CMK (cell line): ENCODE measurements around the gene NME9.
"Not testable (repeated sequence)": the region's sequence is repeated elsewhere in the genome, so short reads cannot be mapped to it uniquely, and the experiment has no call there.

Source experiments
- DNase-seq: peaks from one replicate; pipeline ENCODE4 v3.0.0-alpha.2; 2010; ENCODE audit warnings: low read depth

The NME9 gene, protein sequence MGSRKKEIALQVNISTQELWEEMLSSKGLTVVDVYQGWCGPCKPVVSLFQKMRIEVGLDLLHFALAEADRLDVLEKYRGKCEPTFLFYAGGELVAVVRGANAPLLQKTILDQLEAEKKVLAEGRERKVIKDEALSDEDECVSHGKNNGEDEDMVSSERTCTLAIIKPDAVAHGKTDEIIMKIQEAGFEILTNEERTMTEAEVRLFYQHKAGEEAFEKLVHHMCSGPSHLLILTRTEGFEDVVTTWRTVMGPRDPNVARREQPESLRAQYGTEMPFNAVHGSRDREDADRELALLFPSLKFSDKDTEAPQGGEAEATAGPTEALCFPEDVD

DNA sequence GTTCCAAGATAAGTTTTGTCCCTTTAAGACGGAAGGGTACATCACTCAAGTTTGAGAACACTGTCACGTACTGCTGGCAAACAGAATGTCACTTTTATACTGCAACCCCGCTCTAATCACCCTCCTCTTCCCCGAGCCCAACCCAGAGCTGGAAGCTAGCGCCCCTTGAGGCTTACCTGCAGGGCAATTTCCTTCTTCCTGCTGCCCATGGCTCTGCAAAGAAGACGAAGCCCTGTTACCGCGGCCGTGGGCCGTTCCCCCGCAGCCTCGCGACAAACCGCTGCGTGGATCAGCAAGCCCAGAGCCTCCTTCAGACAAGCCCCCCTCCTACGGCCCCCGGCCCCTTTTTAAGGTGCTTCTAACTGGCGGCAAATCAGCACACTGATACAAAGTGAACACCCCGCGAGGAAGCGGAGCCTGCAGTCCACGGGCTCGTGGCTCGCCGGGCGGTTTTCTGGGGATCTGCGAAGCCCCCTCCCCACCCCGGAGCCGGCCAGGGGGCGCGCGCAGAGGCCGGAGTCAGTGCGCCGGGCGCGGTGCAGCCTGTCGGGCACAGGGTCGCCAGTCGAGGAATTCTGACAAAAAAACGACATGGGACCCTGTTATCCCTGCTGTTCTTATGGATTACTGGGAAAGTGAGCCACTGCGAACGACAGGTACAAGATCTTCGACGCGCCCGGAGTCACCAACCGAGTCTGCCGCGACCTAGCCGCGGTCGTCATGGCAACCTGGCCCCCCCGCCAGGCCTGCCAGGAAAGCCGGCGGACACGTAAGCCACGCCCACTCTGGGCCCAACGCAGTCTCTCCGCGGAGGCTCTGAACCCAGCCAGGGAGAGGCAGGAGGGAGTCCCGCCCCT is at the start of gene NME9:
Gene NME9, minus strand, starts transcription at position 725 of the 857 bp plus-strand sequence. Its CDS starts 516 bp downstream, at position 209.
- DNase-seq: peak; percentile 40

DNA sequence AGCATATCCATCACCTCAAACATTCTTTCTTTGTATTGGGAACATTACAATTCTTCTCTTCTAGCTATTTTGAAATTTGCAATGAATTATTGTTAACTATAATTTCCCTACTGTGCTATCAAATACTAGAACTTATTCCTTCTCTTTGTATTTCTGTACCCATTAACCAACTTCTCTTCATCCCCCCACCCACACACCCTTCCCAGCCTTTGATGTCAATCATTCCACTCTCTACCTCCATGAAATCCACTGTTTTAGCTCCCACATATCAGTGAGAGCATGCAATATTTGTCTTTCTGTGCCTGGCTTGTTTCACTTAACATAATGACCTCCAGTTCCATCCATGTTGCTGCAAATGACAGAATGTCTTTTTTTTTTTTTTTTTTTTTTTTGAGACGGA is 49.3 kb upstream of the NME9 start:
- DNase-seq: no peak

DNA sequence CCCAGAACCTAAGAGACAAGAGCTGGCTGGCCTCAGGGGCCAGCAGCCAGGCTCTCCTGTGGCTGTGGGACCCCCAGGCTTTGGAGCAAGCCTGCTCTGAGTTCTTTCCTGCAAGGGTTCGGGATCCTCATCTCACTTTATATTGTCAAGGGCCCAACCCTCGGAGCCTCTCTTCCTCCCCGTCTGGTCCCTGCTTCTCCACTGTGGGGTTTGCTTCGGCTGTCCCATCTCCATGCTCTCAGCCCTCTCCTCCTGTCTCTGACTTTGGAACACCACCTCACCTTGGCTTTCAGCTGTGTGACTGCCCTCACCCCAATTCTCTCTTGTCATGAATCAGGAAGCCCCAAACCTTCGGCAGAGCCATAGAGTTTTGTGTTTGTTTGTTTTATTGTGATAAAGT is 48.7 kb upstream of the NME9 start:
- DNase-seq: no peak

DNA sequence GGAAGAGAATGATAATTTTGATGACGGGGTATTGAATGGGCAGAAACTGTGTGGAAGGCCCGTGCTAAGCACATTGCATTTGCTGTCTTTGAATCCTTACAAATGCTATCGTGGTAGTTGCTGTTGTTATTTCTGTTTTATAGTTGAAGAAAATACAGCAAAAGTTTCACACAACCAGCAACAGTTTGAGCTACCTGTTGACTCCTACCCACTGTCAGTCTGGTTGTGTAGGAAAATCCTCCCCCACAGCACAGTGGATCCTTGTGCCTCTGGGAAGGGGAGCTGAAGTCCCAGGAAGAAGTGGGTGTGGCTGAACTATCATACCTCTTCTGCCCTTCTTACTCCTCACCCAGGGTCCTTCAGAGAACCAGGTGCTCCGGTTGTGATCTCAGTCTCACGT is 48.2 kb upstream of the NME9 start:
- DNase-seq: no peak

DNA sequence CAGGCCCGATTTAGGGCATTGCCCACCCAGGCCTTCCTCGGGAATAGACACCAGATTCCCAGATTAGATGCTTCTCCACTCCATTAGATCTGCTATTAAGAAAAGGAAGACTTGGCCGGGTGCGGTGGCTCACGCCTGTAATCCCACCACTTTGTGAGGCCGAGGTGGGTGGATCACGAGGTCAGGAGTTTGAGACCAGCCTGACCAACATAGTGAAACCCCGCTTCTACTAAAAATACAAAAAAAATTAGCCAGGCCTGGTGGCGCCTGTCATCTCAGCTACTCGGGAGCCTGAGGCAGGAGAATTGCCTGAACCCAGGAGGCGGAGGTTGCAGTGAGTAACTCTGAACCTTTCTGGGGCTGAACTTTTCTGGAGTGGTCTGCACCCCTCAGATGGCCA is 47.6 kb upstream of the NME9 start:
- DNase-seq: not testable (repeated sequence)

DNA sequence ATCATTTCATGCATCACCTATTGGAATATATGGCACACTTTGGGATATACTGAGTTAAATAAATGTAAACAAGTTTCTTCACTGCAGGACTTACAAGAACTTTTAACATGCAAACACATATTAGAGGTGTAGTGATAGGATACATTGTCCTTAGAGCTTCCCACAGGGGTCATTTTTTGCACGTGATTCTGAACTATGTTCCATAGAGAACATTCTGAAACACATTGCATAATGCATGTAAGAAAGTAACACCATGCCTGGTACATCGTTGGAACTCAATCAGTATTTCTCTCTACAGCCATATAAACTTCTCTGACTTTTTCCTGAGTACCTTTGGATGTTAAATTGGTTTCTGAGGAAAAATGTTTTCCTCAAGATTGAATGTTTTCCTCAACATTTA is 47.0 kb upstream of the NME9 start:
- no peak for DNase-seq

DNA sequence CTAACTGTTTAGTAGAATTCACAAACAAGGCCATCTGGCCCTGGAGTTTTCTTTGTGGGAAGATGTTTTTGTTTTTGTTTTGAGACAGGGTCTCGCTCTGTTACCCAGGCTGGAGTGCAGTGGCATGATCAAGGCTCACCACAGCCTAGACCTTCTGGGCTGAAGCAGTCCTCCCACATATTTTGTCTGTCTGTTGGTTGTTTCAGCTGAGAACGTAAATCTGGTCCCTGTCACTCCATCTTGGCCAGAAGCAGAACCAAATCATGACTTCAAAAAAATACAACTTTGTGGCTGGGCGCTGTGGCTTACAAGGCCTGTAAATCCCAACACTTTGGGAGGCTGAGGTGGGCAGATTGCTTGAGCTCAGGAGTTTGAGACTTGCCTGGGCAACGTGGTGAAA is 45.8 kb upstream of the NME9 start:
- no peak for DNase-seq

DNA sequence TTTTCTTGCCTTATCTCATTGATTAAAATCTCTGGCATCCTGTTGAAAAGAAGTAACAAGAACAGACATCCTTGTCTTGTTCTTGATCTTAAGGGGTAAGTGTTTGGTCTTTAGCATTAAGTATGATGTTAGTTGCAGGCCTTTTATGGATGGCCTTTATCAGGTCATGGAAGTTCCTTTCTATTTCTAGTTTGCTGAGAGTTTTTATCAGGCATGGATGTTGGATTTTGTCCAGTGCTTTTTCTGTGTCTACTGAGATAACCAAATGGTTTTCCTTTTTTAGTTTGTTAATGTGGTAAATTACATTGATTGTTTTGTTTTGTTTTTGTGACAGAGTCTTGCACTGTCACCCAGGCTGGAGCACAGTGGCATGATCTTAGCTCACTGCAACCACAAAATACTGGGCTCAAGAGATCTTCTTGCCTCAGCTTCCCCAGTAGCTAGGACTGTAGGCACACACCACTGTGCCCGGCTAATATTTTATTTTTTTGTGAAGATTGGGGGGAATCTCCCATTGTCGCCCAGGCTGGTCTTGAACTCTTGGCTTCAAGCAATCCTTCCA is 45.0 kb upstream of the NME9 start:
- DNase-seq: no peak

DNA sequence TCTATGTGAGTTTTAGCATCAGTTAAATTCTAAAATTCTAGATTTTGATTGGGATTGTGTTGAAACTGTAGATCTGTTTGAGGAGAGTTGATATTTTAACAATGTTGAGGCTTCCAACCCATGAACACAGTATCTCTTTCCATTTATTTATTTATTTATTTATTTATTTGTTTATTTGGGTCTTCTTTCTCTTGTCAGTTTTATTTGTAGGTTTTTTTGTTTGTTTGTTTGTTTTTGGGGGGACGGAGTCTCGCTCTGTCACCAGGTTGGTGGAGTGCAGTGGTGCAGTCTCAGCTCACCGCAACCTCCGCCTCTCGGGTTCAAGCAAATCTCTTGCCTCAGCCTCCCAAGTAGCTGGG is 44.1 kb upstream of the NME9 start:
- DNase-seq: no peak

DNA sequence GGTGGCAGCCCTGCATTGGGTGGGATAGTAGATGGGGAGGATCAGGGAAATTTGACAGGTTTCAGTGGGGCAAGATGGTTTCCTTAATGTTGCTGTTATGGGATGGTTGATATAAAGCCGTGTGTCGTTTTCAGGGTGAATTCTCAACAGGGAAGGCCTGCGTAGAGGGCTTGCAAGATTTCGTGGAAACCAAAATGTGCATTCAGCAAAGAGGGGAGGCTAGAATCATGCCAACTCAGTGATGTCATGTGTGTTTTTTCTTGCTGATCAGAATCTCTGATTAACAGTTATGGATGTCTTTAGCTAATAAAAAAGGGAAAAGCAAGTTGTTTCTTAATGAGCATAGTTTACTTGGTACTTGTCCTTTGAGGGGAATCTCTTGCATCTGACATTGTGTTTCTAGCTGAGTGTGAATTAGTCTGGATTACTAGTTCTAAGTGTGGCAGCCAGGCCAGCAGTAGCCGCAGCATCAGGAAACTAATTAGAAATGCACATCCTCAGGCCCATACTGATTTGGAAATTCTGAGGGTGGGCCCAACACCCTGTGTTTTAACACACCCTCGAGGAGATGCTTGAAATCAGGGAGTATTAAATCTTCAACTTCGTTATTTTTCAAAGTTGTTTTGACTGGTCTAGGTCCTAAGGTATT is 43.6 kb upstream of the NME9 start:
- no peak for DNase-seq

DNA sequence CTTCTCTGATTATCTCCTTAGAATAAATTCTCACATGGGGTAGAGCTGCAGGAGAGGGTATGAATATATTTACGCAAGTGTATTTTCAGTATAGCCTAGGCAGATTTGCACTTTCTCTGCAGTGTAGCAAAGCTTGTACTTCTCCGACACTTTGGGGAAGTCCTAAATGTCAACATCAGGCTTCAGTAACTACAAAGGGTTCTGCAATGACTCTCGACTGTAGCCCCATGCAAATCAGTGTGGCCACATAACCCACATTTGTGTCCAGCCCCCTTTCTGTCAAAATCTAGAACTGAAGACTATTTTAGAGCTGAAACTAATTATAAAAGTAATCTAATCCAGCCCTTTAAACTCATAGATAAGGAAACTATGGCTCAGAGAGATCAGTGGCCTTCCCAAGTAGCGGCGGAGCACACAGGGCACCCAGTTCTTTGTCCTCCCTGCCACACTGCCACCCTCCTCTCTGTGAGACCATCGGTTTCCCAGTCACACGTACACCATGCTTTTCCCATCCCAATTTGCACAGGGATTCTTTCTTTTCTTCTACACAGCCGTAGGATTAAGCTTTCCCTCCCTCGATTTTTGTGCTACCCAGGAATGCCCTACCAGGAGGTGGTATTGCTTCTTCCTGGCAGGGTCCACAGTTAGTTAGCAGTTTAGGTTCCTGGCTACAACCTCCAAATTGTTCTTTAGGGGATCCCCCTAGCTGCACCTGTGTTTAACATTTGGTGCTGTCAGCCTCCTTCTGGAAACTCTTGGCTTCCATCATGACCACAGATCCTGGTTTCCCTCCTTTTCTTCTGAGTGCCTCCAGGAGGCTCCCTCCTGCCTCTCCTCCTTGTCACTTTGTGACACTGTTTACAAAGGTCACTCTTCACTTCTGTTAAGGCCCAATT is 41.7 kb upstream of the NME9 start:
- no peak for DNase-seq

DNA sequence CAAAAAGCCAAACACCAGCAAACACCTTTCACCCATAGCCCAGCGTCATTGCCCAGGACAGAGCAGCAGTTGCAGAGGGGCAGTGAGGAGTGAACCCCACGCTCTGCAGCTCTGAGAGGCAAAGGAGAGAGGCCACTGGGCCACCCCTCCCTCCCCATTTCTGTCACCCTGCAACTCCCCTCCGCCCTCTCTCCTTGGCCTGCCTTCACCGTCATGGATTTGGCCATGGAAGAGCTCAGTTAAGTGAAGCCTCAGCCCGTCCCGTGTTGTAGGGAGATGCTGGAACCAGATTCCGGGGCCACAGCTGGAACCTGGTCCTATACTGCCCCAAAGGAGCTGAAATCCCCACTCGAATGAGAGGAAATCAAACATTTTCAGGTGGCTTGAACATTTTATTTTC is 40.7 kb upstream of the NME9 start:
- DNase-seq: no peak

DNA sequence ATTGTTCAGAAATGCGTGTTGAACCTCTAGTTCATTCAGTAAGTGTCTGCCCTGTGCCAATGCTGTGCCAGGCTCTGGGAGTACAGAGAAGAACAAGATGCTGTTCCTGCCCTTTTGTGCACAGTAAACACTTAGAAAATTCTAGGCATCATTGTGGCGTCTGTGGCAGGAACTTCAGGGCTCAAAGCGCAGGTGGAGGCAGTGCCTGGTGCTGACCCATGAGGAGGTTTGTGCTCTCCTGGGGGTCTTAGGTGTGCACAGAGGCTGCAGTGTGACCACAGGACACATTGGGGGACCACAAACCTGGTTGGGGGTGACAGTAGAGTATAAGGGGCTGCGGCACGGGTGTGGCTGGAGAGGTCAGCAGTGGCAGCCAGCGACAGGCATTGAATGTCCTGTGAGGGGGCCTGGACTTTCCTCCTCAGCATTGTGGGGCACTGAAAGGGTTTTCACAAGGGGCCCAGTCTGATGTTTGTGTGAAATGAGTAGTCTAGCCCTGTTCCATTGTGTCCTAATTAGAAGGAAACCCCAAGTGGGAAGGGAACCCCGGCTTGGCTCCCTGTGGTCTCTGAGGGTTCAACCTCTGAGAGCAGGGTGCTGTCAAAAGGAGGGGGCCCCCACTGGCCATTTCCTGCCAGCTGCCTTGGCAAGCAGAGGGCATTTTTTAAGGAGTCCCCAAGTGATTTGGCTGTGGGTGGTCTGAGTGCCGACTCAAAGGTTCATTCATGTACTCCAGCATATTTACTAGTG is 39.7 kb upstream of the NME9 start:
- no peak for DNase-seq

DNA sequence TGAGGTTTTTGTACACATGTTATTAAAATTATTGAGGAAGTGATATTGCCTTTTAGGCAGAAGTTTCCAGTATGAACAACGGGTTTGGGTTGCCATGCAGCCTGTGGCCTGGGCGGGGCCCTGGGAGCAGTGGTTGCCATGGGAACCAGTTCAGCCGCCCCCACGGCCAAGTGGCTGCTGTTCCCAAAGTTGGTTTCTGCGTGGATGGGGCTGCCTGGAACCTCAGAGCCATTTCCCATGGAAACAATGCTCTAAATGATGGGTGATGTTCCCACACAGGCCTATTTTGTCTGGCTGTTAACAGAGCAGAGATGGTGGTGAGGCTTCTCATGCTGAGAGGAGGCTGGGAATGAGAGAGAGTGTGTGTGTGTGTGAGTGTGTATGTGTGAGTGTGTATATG is 38.3 kb upstream of the NME9 start:
- DNase-seq: no peak

DNA sequence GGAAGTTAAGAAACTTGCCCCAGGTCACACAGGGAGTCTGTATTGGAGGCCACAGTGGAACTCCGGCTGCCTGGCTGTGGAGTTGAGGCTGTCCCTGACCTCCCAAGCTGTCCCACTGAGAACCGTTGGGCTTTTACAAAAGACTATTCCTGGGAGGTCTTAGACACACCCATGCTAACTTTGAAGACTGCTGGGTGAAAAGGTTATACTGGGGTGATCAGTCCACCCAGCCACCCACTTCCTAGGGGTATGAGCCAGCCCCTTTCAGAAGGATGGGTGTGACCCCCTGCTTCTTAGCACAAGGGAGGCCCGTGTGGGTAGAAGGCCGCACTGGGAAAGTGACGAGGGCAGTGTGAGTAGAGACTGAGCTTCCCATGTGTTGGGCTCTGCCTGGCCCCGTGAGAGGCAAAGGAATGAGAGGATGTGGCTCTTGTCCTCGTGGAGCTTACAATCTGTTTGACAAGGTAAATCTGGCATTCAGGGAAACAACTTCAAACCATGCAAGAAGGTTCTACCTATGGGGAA is 37.7 kb upstream of the NME9 start:
- no peak for DNase-seq

DNA sequence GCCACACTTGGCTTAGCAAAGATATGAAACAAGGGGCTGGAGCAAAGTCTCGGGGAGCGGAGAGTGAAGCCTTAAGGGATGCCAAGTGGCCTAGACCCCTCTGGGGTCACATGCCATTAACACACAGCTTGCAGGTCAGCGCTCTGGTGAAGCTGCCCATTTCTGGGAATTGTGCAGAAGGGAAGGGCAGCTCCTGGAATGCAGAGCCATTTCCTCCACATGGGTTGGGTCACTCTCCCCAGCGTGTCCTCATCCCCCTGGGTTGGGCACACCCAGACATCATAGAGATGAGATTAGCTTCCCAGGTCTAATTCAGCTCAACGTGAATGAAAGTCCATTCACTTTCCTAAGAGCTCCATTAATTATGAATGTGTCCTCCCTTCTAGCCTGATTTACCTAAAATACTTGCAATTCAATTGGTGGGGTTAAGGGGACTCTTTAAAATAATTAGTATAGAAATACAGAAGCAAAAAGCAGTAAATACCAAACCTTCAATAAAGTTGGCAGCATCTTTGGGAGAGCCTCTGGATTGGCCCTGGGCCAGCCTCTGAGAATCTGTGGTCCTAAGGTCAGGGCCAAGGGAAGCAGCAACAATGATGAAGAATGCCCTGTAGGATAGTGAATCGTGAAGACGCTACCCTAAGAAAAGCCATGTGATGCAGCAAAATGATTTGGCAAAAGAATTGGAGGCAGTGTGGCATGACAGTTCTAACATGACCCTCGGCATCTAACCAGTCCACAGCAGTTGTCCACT is 36.5 kb upstream of the NME9 start:
- DNase-seq: no peak

DNA sequence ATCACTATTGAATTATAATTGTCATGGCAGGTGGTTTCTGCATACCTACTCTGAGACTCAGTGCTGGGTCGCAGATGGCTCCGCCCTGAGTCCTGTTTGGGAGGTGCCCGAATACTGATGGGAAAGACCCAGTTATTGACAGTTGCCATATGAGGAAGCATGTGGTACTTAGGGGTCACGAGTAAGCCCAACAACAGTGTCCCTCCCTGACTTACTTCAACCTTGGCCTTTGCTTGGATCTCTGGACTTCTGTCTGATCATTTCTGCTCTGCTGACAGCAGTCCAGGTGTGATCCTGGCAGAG is 35.6 kb upstream of the NME9 start:
- DNase-seq: no peak

DNA sequence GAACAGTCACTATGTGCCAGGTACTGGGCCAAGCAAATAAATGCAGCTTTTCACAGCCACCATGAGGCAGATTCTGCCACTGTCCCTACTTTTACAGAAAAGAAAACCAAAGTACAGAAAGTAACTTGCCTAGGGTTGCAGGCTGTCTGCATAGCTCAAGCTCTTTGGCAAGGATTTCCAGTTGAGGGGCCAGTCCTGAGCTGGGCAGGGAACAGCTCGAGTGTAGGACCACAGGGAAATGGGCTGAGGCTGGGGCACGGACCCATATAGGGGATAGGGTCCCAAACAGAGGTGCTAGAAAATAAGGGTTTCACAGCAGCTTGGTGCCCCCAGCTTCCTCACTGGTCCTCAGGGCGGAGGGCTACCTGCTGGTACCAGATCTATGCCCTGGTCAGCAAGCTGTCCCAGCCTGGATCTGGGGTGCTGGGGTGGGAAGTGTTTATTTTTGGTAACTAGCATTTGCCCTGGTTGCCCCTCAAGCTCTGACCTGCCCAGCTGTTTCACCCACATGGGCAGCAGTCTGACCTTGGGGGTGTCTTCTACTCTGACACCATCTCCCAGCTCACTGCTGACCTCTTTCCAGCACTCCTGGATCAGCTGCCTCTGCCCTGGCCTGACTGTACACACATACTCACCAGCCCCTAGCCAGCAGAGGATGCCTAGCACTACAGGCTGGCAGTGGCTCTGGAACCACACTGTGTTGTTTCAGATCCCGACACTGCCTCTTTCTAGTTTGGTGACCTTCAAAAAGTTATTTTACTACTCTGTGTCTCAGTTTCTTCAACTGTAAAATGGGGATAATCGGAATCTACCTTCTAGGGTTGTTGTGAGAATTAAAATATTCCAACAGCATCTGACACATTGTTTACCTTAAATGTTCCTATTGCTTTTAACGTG is 35.0 kb upstream of the NME9 start:
- DNase-seq: no peak

DNA sequence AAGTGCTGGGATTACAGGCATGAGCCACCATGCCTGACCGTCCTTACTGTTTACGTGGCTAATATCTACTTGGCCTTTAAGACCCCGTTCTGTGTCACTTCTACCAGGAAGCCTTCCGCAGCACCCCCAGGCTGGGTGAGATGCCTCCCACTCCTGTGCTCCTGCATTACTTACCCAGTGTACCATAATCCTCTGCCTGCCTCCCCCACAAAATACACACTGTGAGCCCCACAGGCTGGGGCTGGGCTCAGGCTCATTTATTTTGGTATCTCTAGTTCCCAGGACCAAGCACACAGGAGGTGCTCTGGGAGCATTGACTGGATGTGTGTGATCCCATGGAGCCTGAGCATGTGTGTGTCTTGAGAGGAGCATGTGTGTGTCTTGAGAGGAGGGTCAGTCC is 33.7 kb upstream of the NME9 start:
- DNase-seq: no peak
